GM12873 (cell line): Measurements from ENCODE around the gene GOLGA8S.

Experiments
- CTCF ChIP-seq: IDR thresholded peaks from 2 replicates; pipeline ENCODE4 v1.5.1; 2012; ENCODE audit warnings: low read depth, mild to moderate bottlenecking, moderate library complexity, low read length, control low read depth; ENCODE audit not compliant: insufficient read depth; ENCODE audit errors: missing control alignments

GOLGA8S gene

GRCh38 chr15:23395030-23395692 is 40.6 kb downstream of the GOLGA8S start:
- TF ChIP-seq CTCF: no peak

- no peak for TF ChIP-seq CTCF
These were observed 41.3 kb downstream of the GOLGA8S start for GRCh38 chr15:23395832-23396231.

- TF ChIP-seq CTCF: no peak
These were observed 43.2 kb downstream of the GOLGA8S start for GRCh38 chr15:23397779-23398178.

GRCh38 chr15:23401627-23402026 is 47.1 kb downstream of the GOLGA8S start:
- TF ChIP-seq CTCF: no peak

- TF ChIP-seq CTCF: no peak
These were observed 47.6 kb downstream of the GOLGA8S start for GRCh38 chr15:23402140-23402539.

GRCh38 chr15:23402544-23402943 is 48.0 kb downstream of the GOLGA8S start:
- no peak for TF ChIP-seq CTCF

GRCh38 chr15:23403550-23403949 is 49.0 kb downstream of the GOLGA8S start:
- TF ChIP-seq CTCF: no peak

GRCh38 chr15:23411841-23412240 is 57.3 kb downstream of the GOLGA8S start:
- no peak for TF ChIP-seq CTCF
